ENCODE measurements around the gene HSPB9.
A peak's percentile ranks its signal among the peaks of the same experiment; 100 is the strongest.

HSPB9 gene

GRCh38 chr17:42159796-42160530, 37.4 kb downstream of the HSPB9 start:
- H3K4me3 ChIP-seq (ENCODE audit: low read depth, low read length), result no peak overlapping the region
- POLR2A ChIA-PET, result no interaction called here
- DNase-seq (ENCODE audit: low read depth, low spot score), result no peak
- CTCF ChIA-PET, result interaction anchor here (1.0 kb wide), 1 partner anchor 21 kb away, joined by 3 read pairs; the partner anchor contains the start of gene KCNH4
- TF ChIP-seq CTCF (IDR thresholded peaks at IDR 0.05; ENCODE audit: insufficient read depth, low read length, missing control alignments), result no peak

GRCh38 chr17:42160531-42160910, 37.9 kb downstream of the HSPB9 start:
- CTCF ChIA-PET, result interaction anchor here (1.0 kb wide), 1 partner anchor 20 kb away, joined by 3 read pairs; the partner anchor contains the start of gene KCNH4
- H3K4me3 ChIP-seq (ENCODE audit: low read depth, low read length), result no peak overlapping the region
- TF ChIP-seq CTCF (IDR thresholded peaks at IDR 0.05; ENCODE audit: insufficient read depth, low read length, missing control alignments), result no peak
- POLR2A ChIA-PET, result no interaction called here
- no peak for DNase-seq (ENCODE audit: low read depth, low spot score)

DNA sequence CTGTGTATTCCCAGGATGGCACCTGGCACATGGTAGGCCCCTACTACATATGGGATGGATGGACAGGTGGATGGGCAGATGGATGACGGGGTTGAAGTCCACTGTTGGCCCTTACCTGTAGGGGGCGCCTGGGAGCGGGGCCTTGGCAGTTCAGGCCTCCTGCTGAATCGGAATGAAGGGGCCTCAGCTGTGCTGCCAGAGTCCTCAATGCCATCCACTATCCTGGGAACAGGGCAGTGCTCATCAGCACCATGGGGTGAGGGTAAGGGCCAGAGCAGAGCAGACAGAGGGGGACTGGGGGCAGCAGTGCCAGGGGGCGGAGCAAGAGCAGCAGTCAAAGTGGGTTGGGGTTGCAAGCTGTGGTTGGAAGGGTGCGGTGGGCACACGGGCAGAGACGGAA, 40.5 kb downstream of the HSPB9 start:
- CTCF ChIA-PET, result interaction anchor here (0.7 to 1.6 kb wide), 4 partner anchors 11 to 19 kb away, joined by 3 to 7 read pairs (median 5); no protein-coding TSS in a partner anchor
- POLR2A ChIA-PET, result no interaction called here
- no peak overlapping the region for H3K4me3 ChIP-seq (ENCODE audit: low read depth, low read length)
- TF ChIP-seq CTCF (IDR thresholded peaks at IDR 0.05; ENCODE audit: insufficient read depth, low read length, missing control alignments), result peak; percentile 16
- no peak for DNase-seq (ENCODE audit: low read depth, low spot score)

- H3K4me3 ChIP-seq (ENCODE audit: low read depth, low read length), result no peak overlapping the region
- TF ChIP-seq CTCF (IDR thresholded peaks at IDR 0.05; ENCODE audit: insufficient read depth, low read length, missing control alignments), result no peak
- ChIA-PET CTCF (interaction anchor here (0.7 to 1.5 kb wide), 4 partner anchors 12 to 96 kb away, joined by 3 to 7 read pairs (median 4); no protein-coding TSS in a partner anchor), POLR2A (no interaction called here)
- DNase-seq (ENCODE audit: low read depth, low spot score), result no peak
Measured at GRCh38 chr17:42163696-42164407, 41.2 kb downstream of the HSPB9 start.

DNA sequence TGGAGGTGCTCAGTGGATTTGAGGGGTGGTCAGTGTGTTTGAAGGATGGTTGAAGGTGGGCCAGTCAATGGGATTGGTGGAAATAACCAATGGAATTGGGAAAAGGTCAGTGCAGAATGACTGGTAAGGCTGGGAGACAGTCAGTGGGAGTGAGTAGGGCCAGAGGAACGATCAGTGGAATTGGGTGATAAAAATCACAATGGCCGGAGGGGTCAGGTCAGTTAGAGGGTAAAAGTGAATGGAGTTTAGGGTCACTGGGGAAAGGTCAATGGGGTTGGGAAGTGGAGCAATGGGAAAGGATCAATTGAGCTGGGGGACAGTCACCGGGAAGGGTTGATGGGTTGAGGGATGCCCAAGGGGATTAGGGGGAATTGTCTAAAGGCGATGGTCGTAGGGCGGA, 43.1 kb downstream of the HSPB9 start:
- POLR2A ChIA-PET, result no interaction called here
- no peak for TF ChIP-seq CTCF (IDR thresholded peaks at IDR 0.05; ENCODE audit: insufficient read depth, low read length, missing control alignments)
- CTCF ChIA-PET, result no interaction called here

DNA sequence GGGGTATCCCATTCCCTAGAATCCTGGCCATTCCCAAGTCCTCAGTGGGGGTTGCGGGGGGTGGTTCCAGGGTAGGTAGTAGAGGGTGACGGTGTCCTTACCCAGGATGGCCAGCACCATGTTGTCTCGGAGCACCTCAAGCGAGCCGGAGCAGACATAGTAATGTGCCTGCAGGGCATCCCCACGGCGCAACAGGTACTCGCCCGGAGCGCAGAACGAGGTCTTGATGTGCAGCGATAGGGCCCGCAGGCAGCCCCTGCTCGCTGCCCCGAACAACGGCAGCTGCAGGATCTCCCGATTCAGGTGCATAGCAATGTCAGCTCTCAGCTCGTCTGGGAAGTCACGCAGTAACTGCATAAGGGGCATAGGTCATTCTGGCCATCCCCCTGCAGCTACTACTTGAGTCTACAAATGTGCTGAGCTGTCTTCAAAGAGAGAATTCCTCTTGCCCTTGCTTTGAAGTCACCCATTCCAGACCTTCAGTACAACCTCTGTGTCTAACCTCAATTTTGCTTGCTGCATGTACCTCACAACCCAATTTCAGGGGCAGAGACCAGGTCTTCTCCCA, 43.7 kb downstream of the HSPB9 start:
- ChIA-PET POLR2A (no interaction called here), CTCF (interaction anchor here (1.3 kb wide), 1 partner anchor 11 kb away, joined by 4 read pairs; the partner anchor contains the start of gene RAB5C)
- TF ChIP-seq CTCF (IDR thresholded peaks at IDR 0.05; ENCODE audit: insufficient read depth, low read length, missing control alignments), result no peak
- no peak for DNase-seq (ENCODE audit: low read depth, low spot score)
- no peak overlapping the region for H3K4me3 ChIP-seq (ENCODE audit: low read depth, low read length)

More for the DNA sequence above, 43.1 kb downstream of the HSPB9 start:
- H3K4me3 ChIP-seq (ENCODE audit: low read depth, low read length), result no peak overlapping the region
- DNase-seq (ENCODE audit: low read depth, low spot score), result no peak

Measured in AG04449 (cell line).